Epithelial cell of proximal tubule (primary cell): ENCODE data around the gene AOPEP. TPM values are rescaled to one million over a fixed set of nuclear protein-coding genes. Genes with fewer than 3 reads are reported as not detected.

Source experiments
- DNase-seq: peaks from one replicate; pipeline ENCODE4 v3.0.0-alpha.2; 2011; ENCODE audit warnings: low read depth
- H3K4me3 ChIP-seq: 2 replicates; pipeline ENCODE4 v1.5.1; 2011; ENCODE audit warnings: low read depth, mild to moderate bottlenecking, low read length
- total RNA-seq: library from RNA; depleted of rRNA; stranded (reverse); fragments of >200 nt; gene quantifications from 2 replicates; pipeline ENCODE4 v1.2.3, GENCODE V29; 2015
- TF ChIP-seq, protein P1 (sequence below): conservative IDR thresholded peaks from 2 replicates; pipeline ENCODE4 v1.5.1; 2012; ENCODE audit warnings: low read depth, mild to moderate bottlenecking, low read length

AOPEP gene
- total RNA-seq, 1 donor from 2014 or later, result 27.0 TPM

GRCh38 chr9:94899464-94900221 is 173.1 kb downstream of the AOPEP start:
- no peak overlapping the region for H3K4me3 ChIP-seq
- TF ChIP-seq, protein P1, sequence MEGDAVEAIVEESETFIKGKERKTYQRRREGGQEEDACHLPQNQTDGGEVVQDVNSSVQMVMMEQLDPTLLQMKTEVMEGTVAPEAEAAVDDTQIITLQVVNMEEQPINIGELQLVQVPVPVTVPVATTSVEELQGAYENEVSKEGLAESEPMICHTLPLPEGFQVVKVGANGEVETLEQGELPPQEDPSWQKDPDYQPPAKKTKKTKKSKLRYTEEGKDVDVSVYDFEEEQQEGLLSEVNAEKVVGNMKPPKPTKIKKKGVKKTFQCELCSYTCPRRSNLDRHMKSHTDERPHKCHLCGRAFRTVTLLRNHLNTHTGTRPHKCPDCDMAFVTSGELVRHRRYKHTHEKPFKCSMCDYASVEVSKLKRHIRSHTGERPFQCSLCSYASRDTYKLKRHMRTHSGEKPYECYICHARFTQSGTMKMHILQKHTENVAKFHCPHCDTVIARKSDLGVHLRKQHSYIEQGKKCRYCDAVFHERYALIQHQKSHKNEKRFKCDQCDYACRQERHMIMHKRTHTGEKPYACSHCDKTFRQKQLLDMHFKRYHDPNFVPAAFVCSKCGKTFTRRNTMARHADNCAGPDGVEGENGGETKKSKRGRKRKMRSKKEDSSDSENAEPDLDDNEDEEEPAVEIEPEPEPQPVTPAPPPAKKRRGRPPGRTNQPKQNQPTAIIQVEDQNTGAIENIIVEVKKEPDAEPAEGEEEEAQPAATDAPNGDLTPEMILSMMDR, result no peak
- DNase-seq, result no peak

DNA sequence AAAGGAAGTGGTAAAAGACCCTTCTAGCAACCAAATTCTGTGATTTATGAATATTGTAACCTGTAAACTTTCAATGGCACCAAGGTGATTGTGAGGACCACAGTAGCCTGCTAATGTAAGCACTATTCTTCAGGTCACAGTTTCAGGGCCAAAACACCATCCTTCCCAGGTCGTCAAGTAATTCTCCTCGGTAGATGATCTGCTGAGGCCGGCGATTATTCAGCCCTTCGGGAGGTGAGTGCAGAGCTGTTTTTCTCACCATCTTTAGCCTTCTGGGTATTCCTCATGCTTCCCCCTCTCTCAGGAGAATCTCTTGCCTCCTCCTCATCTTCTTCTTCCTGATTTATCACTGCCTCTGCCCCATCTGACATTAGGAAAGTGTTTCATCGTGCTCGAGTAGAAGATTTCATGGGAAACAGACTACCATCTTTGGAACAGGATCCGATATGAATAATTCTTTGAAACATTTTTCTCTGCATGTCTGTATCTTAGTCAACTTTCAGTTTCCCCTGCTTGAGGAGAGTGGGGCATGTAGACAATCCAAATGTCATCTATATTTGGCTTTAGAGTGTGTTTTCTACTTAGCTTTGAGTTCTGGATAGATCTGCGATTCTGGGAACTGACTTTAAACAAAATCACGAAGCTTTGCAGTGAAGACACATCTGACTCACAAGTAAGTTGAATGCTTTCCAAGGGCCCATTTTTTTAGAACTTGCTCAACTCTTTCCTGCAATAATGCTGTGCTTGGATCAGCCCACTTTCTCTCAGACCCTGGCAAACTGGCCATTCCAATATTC is 173.9 kb downstream of the AOPEP start:
- H3K4me3 ChIP-seq, result no peak overlapping the region
- DNase-seq, result peak; percentile 76
- TF ChIP-seq, protein P1, result no peak

GRCh38 chr9:94901019-94901363 is 174.5 kb downstream of the AOPEP start:
- no peak for DNase-seq
- TF ChIP-seq, protein P1, result no peak
- no peak overlapping the region for H3K4me3 ChIP-seq

DNA sequence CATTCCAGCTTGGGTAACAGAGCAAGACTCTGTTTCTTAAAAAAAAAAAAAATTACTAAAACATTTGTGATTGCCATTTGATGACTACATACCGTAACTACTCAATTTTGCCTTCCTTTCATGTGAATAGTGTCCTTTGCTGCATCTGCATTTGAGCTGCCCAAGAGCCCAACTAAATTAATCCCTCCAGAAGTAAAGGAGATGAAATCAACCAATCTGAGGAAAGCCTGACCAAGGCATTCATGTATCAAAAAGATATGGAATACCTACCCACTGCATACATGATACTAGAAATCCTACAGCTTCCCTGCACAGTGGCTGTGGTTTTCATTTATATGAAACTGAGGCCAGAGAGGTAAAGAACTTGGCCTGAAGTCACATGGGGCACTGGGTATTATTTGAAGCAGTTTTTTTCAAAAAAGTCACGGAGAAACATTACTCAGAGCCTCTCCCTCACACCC is 177.5 kb downstream of the AOPEP start:
- H3K4me3 ChIP-seq, result no peak overlapping the region
- TF ChIP-seq, protein P1, result no peak
- DNase-seq, result no peak

DNA sequence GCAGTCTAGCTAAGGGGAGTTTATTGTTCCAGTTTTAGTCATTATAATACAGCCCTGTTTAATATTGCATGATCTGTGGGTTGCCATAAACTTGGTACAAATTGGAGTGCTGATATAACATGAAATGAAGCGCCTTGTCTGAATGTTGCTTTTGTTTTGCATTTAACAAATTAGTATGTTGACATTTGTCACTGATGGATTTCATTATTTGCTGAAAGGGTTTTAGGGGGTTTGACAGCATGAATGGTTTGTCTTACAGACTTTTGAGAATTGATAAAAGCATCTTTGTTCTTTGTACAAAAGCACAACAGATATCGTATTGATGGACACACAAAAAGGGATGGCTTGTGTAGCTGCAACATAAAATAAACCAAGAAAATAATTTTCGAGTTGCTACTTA is 178.3 kb downstream of the AOPEP start:
- DNase-seq, result no peak
- H3K4me3 ChIP-seq, result no peak overlapping the region
- TF ChIP-seq, protein P1, result no peak

DNA sequence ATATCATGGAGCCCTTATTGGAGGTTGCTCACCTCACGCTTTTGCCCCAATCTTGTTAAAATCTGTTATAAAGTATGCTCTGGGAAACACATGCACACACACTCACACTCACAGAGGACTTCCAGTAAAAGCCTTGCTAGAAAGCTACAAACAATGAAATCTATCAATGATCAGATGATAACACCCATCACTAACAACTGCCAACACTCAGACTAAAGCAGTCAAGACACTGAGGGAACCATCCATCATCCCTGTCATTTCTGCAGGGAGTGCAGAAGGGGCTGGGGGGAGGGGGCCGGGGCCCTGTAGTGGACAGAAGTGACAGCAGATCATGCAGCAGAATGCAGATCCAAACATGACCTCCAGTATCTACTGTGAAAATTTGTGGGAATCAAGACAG is 179.1 kb downstream of the AOPEP start:
- TF ChIP-seq, protein P1, result no peak
- DNase-seq, result no peak

DNA sequence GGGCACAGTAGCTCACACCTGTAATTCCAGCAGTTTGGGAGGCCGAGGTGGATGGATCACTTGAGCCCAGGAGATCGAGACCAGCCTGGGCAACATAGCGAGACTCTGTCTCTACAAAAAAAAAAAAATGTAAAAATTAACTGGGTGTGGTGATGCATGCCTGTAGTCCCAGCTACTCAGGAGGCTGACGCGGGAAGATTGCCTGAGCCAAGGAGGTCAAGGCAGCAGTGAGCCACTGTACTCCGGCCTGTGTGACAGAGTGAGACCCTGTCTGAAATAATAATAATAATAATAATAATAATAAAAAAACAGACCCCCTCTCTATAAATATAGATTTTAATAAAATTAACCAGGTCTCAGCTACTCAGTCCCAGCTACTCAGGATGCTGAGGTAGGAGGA is 179.7 kb downstream of the AOPEP start:
- no peak overlapping the region for H3K4me3 ChIP-seq
- no peak for DNase-seq
- TF ChIP-seq, protein P1, result no peak

More for the DNA sequence above, 179.1 kb downstream of the AOPEP start:
- H3K4me3 ChIP-seq, result no peak overlapping the region
